Esophagus squamous epithelium (tissue), 4 donors: ENCODE data around the gene FZD4.

Experiments
- CTCF ChIP-seq, 6 experiments: fragments of 450-650 bp in 4 of 6; fragments of 200-600 bp in 2 of 6; sonication (generic) in 2 of 6; IDR thresholded peaks; one replicate each; pipeline ENCODE4 v1.5.1; 2016 to 2019; ENCODE audit warnings: antibody characterized with exemption in 6 of 6, mild to moderate bottlenecking in 4 of 6, moderate library complexity in 4 of 6
- POLR2A ChIP-seq, 4 donors: fragments of 450-650 bp; IDR thresholded peaks; one replicate each; pipeline ENCODE4 v1.6.1; 2017; ENCODE audit warnings: antibody characterized with exemption in 4 of 4, mild to moderate bottlenecking in 4 of 4, moderate library complexity in 3 of 4

DNA sequence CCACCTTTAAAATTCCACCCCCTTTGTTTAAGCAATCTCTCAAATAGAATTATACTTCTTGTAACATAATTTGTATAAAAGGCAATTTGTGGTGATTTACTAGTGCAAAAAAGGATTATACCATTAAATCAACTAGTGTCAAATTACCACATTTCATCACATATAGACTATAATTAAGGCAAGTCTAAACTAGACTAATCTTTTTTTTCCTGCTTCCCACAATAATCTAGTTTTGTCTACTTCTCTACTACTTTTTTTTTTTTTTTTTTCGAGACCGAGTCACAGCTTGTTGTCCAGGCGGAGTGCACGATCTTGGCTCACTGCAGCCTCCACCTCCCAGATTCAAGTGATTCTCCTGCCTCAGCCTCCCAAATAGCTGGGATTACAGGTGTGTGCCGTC, 36.1 kb upstream of the FZD4 start:
- TF ChIP-seq CTCF (IDR thresholded peaks at IDR 0.05), result no peak
- no peak for TF ChIP-seq POLR2A (IDR thresholded peaks at IDR 0.05)
